ENCODE results near the gene COQ2.
"Not testable (repeated sequence)": the region's sequence is repeated elsewhere in the genome, so short reads cannot be mapped to it uniquely, and the experiment has no call there.

Gene COQ2

GRCh38 chr4:83284193-83285054, at the start of gene COQ2:
Gene COQ2, minus strand, starts transcription at chr4:83284798. Its CDS starts 34 bp downstream, at chr4:83284764.
- FAIRE-seq = peak; percentile 68

- no peak for FAIRE-seq
These were observed 47.4 kb upstream of the COQ2 start for GRCh38 chr4:83331956-83332355.

DNA sequence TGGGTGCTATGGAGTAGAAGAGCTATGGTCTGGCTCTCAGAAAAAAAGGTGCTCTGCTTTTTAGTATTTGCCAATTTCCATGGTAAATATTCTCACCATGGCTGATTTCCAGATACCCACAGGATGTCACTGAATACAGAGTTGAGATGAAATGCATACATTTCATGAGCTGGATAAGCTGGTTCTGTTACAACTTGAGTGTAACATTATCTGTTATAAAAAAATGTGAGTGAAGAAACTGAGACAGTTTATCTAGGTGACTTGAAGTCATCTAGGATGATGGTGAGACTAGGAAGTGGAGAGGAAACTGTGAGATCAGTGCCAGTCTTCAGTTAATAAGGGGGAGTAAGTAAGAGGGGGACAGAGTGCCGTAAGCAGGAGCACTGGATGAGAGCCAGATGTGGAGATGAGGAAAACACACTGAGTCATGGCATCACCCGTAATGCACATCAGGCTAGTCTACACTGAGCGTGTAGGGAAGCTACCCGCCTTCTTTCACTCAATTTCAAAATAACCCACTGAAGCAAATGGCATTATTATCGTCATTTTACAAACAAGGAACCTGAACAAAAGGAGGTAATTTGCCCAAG, 45.0 kb upstream of the COQ2 start:
- FAIRE-seq = no peak

DNA sequence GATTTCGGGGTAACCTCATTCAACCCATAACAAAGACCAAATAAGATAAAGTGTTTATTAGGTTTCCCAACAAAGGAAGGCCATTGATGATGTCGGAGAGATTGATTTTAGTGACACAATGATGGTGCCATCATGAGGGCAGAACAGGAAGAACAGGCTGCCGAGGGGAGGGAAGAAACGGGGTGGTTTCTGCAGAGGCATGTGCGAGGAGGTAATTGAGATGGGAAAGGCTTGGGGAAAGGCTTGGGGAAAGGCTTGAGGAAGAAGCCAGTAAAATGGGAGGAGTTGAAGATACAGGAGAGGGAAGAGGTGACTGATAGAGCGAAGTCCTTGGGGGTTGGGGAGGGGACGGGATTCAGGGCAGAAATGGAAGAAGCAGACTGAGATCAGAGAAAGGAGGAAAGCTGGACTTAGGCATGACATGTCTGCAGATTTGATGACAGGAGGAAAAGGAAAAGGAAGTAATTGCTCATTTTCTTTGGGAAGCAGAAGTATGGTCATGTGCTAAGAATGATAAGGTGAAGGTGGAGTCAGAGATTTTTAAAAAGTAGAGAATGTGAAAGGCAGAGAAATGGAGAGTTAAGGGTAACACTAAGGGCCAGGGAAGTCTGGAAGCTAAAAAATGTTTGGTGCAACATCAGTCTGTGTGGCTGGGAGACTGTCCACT, 44.1 kb upstream of the COQ2 start:
- FAIRE-seq = no peak

DNA sequence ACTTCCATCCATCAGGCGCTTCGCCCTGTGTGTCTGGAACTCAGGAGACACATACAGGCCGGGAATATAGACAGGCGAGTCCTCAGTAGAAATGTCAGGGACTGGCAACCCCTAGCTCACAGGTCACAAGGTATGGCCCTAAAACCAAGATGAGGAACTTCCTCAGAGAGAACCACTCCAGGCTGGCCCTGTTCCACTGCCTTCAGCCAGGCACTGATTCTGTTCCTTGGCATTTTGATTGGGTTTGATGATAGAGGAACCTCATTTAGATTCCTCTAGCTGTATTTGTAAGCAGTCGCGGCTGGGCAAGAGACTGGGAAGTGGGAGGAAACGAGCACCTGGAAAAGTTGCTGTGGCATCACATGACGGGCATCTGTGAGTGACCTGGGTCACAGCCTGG, 41.9 kb upstream of the COQ2 start:
- FAIRE-seq = no peak

GRCh38 chr4:83325306-83325705, 40.7 kb upstream of the COQ2 start:
- FAIRE-seq = not testable (repeated sequence)

GRCh38 chr4:83323136-83323535, 38.5 kb upstream of the COQ2 start:
- FAIRE-seq = no peak

DNA sequence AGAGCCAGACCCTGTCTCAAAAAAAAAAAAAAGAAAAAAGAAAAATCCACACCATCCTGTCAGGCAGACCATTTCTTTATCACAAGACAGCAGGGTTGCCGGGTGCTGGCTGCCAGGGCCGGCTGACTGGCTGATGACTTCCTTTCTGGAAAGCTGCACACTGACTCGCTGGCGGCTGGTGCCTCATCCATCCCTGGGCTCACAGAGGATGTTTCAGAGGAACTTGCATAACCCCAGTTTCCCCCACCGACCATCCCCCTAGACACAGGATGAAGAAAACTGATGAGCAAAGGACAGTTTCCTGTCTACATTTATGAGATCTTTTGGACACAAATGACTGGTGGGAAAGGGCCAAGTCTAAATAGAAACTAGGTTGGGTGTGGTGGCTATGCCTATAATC, 36.0 kb upstream of the COQ2 start:
- FAIRE-seq = no peak

DNA sequence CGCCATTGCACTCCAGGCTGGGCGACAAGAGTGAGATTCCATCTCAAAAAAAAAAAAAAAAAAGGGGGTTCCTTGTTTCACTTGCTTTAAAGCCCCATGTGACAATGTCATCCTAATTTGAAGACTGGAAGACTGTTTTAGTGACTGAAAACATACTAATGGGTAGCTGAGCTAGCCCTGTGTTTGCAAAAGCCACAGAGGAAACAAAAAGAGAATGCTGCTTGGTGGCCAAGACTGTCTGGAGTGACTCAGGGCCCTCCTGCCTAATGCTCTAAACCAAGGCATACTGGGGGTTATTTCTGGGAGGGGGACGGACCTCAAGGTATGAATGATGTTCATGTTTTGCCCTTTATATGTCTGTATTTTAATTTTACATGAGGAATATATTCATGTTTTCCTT, 34.1 kb upstream of the COQ2 start:
- no peak for FAIRE-seq

- FAIRE-seq = no peak
These were observed 33.1 kb upstream of the COQ2 start for GRCh38 chr4:83317671-83318070.

- no peak for FAIRE-seq
These were observed 32.0 kb upstream of the COQ2 start for GRCh38 chr4:83316459-83317165.

GRCh38 chr4:83315341-83315870, 30.8 kb upstream of the COQ2 start:
- FAIRE-seq = no peak

- no peak for FAIRE-seq
These were observed 24.1 kb upstream of the COQ2 start for GRCh38 chr4:83308672-83309071.

DNA sequence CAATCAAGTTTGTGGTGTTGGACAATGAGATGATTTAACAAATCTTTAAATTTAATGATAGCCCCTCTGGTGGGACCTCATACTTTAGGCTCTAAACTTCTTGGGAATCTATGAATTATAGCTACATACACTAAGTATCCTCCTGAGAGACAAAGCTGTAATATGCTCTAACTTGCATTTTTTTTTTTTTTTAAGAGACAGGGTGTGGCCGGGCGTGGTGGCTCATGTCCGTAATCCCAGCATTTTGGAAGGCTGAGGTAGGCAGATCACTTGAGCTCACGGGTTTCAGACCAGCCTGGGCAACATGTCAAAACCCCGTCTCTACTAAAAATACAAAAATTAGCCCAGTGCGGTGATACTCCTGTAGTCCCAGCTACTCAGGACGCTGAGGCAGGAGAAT, 23.3 kb upstream of the COQ2 start:
- FAIRE-seq = no peak

DNA sequence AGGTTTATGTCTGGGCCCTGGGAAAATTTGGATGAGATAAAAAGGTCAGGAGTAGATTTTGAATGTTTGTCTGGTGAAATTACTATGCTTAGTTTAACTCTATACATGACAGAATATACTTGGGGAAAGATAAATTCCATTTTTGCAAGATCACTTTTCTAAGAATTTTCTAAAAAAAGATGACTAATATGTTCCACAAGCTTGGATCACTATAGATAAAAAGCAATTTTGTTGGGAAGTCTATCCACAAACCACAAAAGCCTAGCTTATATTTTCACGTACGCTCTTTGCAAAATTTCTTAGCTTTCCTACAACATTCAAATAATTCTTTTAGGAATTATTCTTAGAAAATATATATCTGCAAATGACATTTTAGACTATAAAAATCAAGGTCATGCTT, 20.6 kb upstream of the COQ2 start:
- FAIRE-seq = no peak

DNA sequence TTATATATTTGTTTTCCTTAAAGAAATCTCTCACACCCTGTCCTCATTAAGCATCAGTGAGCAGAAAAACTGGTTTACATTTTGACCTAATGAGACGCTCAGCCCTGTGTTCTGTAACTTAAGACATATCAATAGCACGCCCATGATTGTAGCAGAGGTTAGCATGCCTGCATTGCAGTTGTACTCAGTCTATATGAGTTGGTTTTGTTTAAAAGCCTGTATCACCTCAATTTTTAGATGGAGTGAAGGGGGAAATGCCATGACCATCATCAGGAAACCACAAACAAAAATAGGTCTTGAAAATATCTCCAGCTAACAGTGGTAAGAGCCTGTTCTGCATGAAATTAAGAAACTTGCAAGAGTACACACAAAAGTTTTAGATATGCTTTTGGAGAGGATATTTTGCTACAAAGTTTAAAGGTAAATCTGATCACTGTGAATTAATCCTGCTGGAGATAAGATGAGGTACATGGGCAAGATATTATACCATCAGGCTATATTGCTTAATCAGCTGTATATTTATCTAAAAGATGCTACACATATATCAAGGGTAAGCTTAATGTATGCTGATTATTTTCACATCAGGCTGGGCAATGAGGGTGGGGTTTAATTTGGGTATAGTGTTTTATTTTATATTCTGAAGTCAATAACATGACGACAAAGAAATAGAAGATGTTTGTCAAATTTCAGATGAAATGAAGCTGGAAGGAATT, 13.1 kb upstream of the COQ2 start:
- no peak for FAIRE-seq

- FAIRE-seq = no peak
These were observed 8.9 kb upstream of the COQ2 start for GRCh38 chr4:83293305-83294046.

GRCh38 chr4:83290059-83290774, 5.6 kb upstream of the COQ2 start:
- not testable (repeated sequence) for FAIRE-seq

- FAIRE-seq = not testable (repeated sequence)
These were observed 3.8 kb upstream of the COQ2 start for GRCh38 chr4:83288381-83288780.

GRCh38 chr4:83285055-83285407, 433 bp upstream of the COQ2 start:
- FAIRE-seq = peak; percentile 13

DNA sequence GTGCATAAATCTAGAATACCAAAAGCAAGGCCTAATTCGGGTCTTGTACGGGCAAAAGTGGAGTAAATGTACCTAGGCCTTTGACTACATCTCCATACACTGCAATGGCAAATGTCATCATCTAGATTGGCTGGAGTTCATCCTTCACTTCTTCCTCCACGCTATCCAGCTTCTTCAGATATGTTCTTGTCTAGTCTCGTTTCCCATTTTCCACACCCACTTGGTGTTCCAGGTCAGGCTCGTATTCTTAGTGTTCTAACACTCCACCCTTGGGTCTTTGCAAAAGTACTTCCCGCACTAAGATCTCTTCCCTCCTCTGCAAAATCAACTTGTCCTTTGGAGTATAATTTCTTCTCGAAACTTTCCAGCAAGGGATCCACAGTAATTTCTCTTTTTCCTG, 1.4 kb downstream of the COQ2 start:
- FAIRE-seq = no peak
